LNCAP (cell line): ENCODE results near the gene ASH1L.

Experiments used
- CTCF ChIP-seq: fragments of 450-650 bp; IDR thresholded peaks from 2 replicates; pipeline ENCODE4 v1.5.1; 2017; ENCODE audit warnings: mild to moderate bottlenecking

ASH1L gene

GRCh38 chr1:155420788-155421187 lies 141.8 kb downstream of the ASH1L start:
- TF ChIP-seq CTCF: no peak

- TF ChIP-seq CTCF: no peak
Measured at GRCh38 chr1:155410931-155411330, 151.7 kb downstream of the ASH1L start.

- TF ChIP-seq CTCF: no peak
Measured at GRCh38 chr1:155396874-155397476, 165.6 kb downstream of the ASH1L start.

- TF ChIP-seq CTCF: no peak
Measured at GRCh38 chr1:155392898-155393411, 169.6 kb downstream of the ASH1L start.

GRCh38 chr1:155389826-155390225 lies 172.8 kb downstream of the ASH1L start:
- TF ChIP-seq CTCF: no peak

- no peak for TF ChIP-seq CTCF
Measured at GRCh38 chr1:155383406-155383805, 179.2 kb downstream of the ASH1L start.

- TF ChIP-seq CTCF: no peak
Measured at GRCh38 chr1:155379631-155380090, 182.9 kb downstream of the ASH1L start.

- no peak for TF ChIP-seq CTCF
Measured at GRCh38 chr1:155379180-155379579, 183.4 kb downstream of the ASH1L start.
